Testis (tissue), 2 donors: ENCODE results near the gene CALML6.

ENCODE experiments used
- POLR2A ChIP-seq: fragments of 450-650 bp; IDR thresholded peaks from one replicate; pipeline ENCODE4 v1.6.1; 2017; ENCODE audit warnings: antibody characterized with exemption, mild to moderate bottlenecking, moderate library complexity
- TF ChIP-seq, protein P1 (sequence below), 3 experiments: fragments of 450-650 bp in 2 of 3; fragments of 200-600 bp in 1 of 3; sonication (generic) in 1 of 3; IDR thresholded peaks; one replicate each; pipeline ENCODE4 v1.5.1; 2016 to 2019; ENCODE audit warnings: antibody characterized with exemption in 3 of 3, mild to moderate bottlenecking in 2 of 3, moderate library complexity in 1 of 3

DNA sequence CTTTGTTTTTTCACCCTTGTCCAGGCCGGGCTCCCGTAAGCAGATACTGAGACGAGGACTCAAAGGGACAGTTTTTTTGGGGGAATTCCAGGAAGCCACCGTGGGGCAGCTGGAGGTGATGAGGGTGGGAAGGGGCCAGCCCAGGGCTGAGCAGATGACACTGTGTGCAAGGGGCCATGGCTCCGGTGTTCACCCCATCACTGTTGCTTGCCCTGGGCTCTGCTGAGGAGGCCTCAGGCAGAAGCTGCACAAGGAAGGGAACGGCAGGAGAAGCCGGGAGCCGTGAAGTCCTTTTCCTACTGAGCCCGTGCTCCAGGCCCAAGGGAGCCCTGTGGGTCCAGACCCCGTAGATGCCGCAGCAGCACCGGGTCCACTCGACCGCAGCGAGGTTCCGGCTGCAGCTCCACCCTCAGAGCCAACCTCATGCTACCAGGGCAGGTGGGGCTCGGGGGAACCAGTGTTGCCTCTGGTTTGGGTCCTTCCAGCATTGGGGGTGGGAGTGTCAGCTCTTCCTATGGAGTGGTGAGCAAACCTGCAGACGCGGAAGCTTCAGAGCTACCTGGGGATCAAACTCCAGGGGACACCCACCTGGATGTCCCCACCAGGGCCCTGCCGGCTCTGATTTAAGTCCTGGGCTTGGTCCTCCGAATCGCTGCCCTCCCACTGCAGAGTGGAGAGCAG lies 4.3 kb upstream of the CALML6 start:
- TF ChIP-seq, protein P1, sequence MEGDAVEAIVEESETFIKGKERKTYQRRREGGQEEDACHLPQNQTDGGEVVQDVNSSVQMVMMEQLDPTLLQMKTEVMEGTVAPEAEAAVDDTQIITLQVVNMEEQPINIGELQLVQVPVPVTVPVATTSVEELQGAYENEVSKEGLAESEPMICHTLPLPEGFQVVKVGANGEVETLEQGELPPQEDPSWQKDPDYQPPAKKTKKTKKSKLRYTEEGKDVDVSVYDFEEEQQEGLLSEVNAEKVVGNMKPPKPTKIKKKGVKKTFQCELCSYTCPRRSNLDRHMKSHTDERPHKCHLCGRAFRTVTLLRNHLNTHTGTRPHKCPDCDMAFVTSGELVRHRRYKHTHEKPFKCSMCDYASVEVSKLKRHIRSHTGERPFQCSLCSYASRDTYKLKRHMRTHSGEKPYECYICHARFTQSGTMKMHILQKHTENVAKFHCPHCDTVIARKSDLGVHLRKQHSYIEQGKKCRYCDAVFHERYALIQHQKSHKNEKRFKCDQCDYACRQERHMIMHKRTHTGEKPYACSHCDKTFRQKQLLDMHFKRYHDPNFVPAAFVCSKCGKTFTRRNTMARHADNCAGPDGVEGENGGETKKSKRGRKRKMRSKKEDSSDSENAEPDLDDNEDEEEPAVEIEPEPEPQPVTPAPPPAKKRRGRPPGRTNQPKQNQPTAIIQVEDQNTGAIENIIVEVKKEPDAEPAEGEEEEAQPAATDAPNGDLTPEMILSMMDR (IDR thresholded peaks at IDR 0.05) = no peak
- no peak for TF ChIP-seq POLR2A
